HCT116 (cell line): ENCODE results near the gene ABL1. TPM values are rescaled to one million over a fixed set of nuclear protein-coding genes. Genes with fewer than 3 reads are reported as not detected.

ENCODE experiments used
- ATAC-seq: fragments of 200-7000 bp; cut with Tn5 transposase; 2 replicates; pipeline ENCODE4 v1.9.1; 2020; ENCODE audit warnings: mild to moderate bottlenecking, moderate library complexity
- BruUV-seq: library from RNA; stranded (reverse); fragments of 400-500 nt; replicated peaks from 2 replicates; lab custom pipeline; 2021; lab: Mats Ljungman, UMichigan
- CTCF ChIA-PET: fragments of 300-600 bp; sonication (Branson Sonifier 250); formaldehyde crosslinking; loops from one replicate; lab custom pipeline; 2021; ENCODE audit warnings: antibody characterized with exemption; lab: Charles Lee
- POLR2A ChIA-PET: fragments of 300-600, 350-600 bp; sonication (Branson Sonifier 250); formaldehyde crosslinking; loops from one replicate; lab custom pipeline; 2021; ENCODE audit warnings: antibody characterized with exemption; lab: Charles Lee
- RAD21 ChIA-PET, 2 experiments: fragments of 300-600 bp; sonication (Branson Sonifier 250); formaldehyde crosslinking; loops; one replicate each; lab custom pipeline; 2023; ENCODE audit warnings: low total read pairs in 2 of 2; ENCODE audit not compliant: uncharacterized antibody in 2 of 2, unreplicated experiment in 2 of 2, low non-redundant PET in 1 of 2; lab: Charles Lee
- DNase-seq: peaks from one replicate; pipeline ENCODE4 v3.0.0-alpha.2; 2010; ENCODE audit warnings: low read depth, low spot score
- H2AFZ ChIP-seq: fragments of 200-600 bp; shearing (Covaris generic), sonication (generic); 2 replicates; pipeline ENCODE4 v1.6.1; 2017; ENCODE audit warnings: low read depth, mixed run types, mixed read lengths, antibody characterized with exemption, low read length; ENCODE audit not compliant: poor library complexity, severe bottlenecking
- H3K27ac ChIP-seq: 2 replicates; pipeline ENCODE4 v1.5.1; 2012; ENCODE audit warnings: low read depth, low read length
- H3K27me3 ChIP-seq: fragments of 200-600 bp; sonication (generic); 2 replicates; pipeline ENCODE4 v1.6.1; 2016; ENCODE audit warnings: mixed run types, low read length, mixed read lengths; ENCODE audit not compliant: insufficient read depth
- H3K36me3 ChIP-seq, 2 experiments: fragments of 200-500 bp in 1 of 2; fragments of 200-600 bp in 1 of 2; sonication (Bioruptor generic) in 1 of 2; sonication (generic) in 1 of 2; 2 replicates each; pipeline versions ENCODE4 v1.5.1 to v1.6.1; 2014 to 2016; ENCODE audit warnings: low read length in 2 of 2, inconsistent platforms in 1 of 2, mixed read lengths in 1 of 2, mixed run types in 1 of 2; ENCODE audit not compliant: insufficient read depth in 2 of 2, control insufficient read depth in 1 of 2
- H3K4me1 ChIP-seq, 2 experiments: fragments of 200-600 bp in 1 of 2; sonication (generic) in 1 of 2; 2 replicates each; pipeline versions ENCODE4 v1.5.1 to v1.6.1; 2012 to 2017; ENCODE audit warnings: low read length in 2 of 2, inconsistent platforms in 1 of 2, mild to moderate bottlenecking in 1 of 2, mixed read lengths in 1 of 2, mixed run types in 1 of 2, moderate library complexity in 1 of 2; ENCODE audit not compliant: insufficient read depth in 2 of 2, control insufficient read depth in 1 of 2
- H3K4me2 ChIP-seq: fragments of 200-600 bp; sonication (generic); 2 replicates; pipeline ENCODE4 v1.6.1; 2017; ENCODE audit warnings: mixed run types, low read length, mixed read lengths
- H3K4me3 ChIP-seq, 2 experiments: fragments of 200-600 bp in 1 of 2; sonication (generic) in 1 of 2; replicated peaks in 1 of 2; 2 replicates each; pipeline ENCODE4 v1.5.1; 2011 to 2016; ENCODE audit warnings: low read length in 2 of 2, control low read depth in 1 of 2, low read depth in 1 of 2, mild to moderate bottlenecking in 1 of 2, mixed read lengths in 1 of 2, mixed run types in 1 of 2
- H3K79me2 ChIP-seq: fragments of 200-600 bp; sonication (generic); 2 replicates; pipeline ENCODE4 v1.6.1; 2017; ENCODE audit warnings: mild to moderate bottlenecking, mixed run types, low read length, moderate library complexity, mixed read lengths; ENCODE audit not compliant: insufficient read depth
- H3K9ac ChIP-seq: fragments of 200-600 bp; sonication (generic); 2 replicates; pipeline ENCODE4 v1.6.1; 2016; ENCODE audit warnings: low read length, mixed read lengths
- H3K9me2 ChIP-seq: fragments of 200-600 bp; sonication (generic), shearing (Covaris generic); 2 replicates; pipeline ENCODE4 v1.6.1; 2017; ENCODE audit warnings: mixed run types, mild to moderate bottlenecking, moderate library complexity; ENCODE audit not compliant: insufficient read depth
- H3K9me3 ChIP-seq, 2 experiments: fragments of 200-500 bp in 1 of 2; fragments of 200-600 bp in 1 of 2; sonication (Bioruptor generic) in 1 of 2; sonication (generic) in 1 of 2; 2 replicates each; pipeline ENCODE4 v1.6.1; 2014 to 2017; ENCODE audit warnings: low read length in 2 of 2, mixed read lengths in 2 of 2, inconsistent platforms in 1 of 2, low read depth in 1 of 2, mild to moderate bottlenecking in 1 of 2, mixed run types in 1 of 2, moderate library complexity in 1 of 2; ENCODE audit not compliant: control insufficient read depth in 1 of 2, insufficient read depth in 1 of 2
- H4K20me1 ChIP-seq: fragments of 200-600 bp; sonication (generic), shearing (Covaris generic); 2 replicates; pipeline ENCODE4 v1.6.1; 2017; ENCODE audit warnings: mixed run types, mild to moderate bottlenecking, moderate library complexity; ENCODE audit not compliant: insufficient read depth
- ELF1 ChIP-seq: IDR thresholded peaks from 2 replicates; pipeline ENCODE4 v1.6.1; 2012; ENCODE audit warnings: low read depth, borderline replicate concordance
- FOSL1 ChIP-seq: IDR thresholded peaks from 2 replicates; pipeline ENCODE4 v1.6.1; 2012; ENCODE audit warnings: low read depth
- POLR2AphosphoS5 ChIP-seq: IDR thresholded peaks from 2 replicates; pipeline ENCODE4 v1.6.1; 2011; ENCODE audit warnings: mild to moderate bottlenecking, low read depth, low read length, moderate library complexity
- RAD21 ChIP-seq: IDR thresholded peaks from 2 replicates; pipeline ENCODE4 v1.6.1; 2012; ENCODE audit warnings: low read depth, mild to moderate bottlenecking
- SRF ChIP-seq: IDR thresholded peaks from 2 replicates; pipeline ENCODE4 v1.6.1; 2012; ENCODE audit warnings: low read depth
- TCF7L2 ChIP-seq: IDR thresholded peaks from 2 replicates; pipeline ENCODE4 v1.7.0; 2011; ENCODE audit warnings: borderline replicate concordance, inconsistent platforms; ENCODE audit not compliant: insufficient read depth, insufficient read length; ENCODE audit errors: extremely low read depth
- ZFX ChIP-seq: fragments of 450-650 bp; IDR thresholded peaks from 2 replicates; pipeline ENCODE4 v1.6.1; 2017
- intact Hi-C: fragments of 100-400 bp; cut with micrococcal nuclease; formaldehyde crosslinking; loops from 2 replicates; pipeline ENCODE4 v1.10.0; 2022
- total RNA-seq: library from RNA; stranded (reverse); gene quantifications from one replicate; pipeline ENCODE4 v1.2.1, GENCODE V29; 2021; ENCODE audit not compliant: unreplicated experiment
- TF ChIP-seq, protein P1 (sequence below): IDR thresholded peaks from 2 replicates; pipeline ENCODE4 v1.6.1; 2011; ENCODE audit warnings: mild to moderate bottlenecking, low read length, moderate library complexity; ENCODE audit not compliant: insufficient replicate concordance; ENCODE audit errors: extremely low read depth

ABL1 gene
- total RNA-seq, 1 experiment from 2014 or later, result 54.7 TPM

DNA sequence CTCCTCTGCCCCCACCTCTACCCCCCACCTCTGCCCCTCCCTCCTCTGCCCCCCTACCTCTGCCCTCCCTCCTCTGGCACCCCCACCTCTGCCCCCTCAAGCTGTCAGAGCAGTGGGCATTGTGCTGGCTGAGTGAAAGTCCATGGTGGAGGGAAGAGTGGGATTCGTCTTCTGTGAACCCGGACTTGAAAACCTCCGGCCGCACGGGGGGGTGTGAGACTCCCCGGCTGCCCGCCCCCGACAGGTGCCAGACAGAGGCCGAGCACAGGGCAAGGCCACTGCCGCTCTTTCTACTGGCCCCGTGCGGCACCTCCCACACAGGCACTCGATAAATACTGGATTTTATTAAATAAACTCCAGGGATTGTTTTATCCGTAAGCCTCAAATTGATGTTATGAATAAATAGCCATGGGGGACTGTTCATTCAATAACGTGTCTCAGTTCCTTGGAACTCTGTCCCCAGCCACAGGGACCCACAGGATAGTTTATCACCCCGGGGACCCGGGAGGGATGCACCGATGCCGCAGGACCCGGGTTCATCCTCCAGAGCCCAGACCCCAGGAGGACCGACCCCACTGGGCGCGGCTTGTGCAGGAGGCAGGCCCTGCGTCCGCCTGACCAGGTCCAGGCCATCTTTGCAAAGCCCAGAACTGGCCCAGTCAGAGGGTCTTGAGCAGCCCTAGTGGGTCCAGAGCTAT lies 64.1 kb downstream of the ABL1 start (continued):
- no peak for TF ChIP-seq ELF1
- TF ChIP-seq TCF7L2, result no peak
- TF ChIP-seq POLR2AphosphoS5, result no peak
- TF ChIP-seq, protein P1, sequence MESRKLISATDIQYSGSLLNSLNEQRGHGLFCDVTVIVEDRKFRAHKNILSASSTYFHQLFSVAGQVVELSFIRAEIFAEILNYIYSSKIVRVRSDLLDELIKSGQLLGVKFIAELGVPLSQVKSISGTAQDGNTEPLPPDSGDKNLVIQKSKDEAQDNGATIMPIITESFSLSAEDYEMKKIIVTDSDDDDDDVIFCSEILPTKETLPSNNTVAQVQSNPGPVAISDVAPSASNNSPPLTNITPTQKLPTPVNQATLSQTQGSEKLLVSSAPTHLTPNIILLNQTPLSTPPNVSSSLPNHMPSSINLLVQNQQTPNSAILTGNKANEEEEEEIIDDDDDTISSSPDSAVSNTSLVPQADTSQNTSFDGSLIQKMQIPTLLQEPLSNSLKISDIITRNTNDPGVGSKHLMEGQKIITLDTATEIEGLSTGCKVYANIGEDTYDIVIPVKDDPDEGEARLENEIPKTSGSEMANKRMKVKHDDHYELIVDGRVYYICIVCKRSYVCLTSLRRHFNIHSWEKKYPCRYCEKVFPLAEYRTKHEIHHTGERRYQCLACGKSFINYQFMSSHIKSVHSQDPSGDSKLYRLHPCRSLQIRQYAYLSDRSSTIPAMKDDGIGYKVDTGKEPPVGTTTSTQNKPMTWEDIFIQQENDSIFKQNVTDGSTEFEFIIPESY, result no peak
- TF ChIP-seq FOSL1, result no peak
- no peak for TF ChIP-seq ZFX

DNA sequence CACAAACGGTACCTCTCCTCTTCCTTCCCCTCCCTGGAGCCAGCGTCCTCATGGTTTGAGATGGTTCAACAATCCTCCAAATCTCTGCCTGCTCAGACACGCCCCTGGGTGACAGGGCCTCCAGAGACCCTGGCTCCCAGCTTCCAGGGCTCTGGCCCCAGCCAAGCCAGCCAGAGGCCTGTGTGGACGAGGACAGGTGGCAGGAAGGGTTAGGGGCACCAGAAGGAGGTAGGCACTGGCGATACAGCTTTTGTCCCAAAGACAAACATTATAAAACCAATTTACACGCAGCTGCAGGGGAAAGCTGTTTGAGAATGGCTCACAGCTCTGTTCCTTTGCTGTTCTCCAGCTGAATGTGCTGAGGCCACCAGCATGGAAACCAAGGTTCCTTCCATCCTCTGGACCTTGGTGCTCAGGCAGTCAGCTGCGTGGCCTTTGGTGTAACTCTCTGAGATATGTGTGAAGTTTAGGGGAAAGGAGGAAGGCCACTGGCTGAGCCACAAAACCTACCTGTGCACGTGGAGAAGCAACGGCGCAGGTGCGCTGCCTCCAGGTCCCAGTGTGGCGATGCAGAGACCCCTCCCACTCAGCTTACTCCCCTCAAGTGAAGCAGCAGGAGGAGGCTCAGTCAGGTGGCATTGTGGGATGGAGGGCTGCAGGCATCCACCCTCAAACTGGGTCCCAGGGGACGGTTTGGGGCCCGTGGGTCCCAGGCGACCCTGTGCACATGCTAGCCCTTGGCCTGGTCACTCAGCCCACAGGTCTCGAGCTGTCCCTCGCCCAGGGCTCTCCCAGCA lies 65.8 kb downstream of the ABL1 start:
- POLR2A ChIA-PET, result no interaction called here
- Histone ChIP-seq H3K79me2 (no peaks in the 10 kb centered on the region), H3K9ac (no peak overlapping the region), H3K27me3 (no peaks in the 10 kb centered on the region), H3K27ac (no peak overlapping the region), H3K4me1 (no peaks in the 10 kb centered on the region), H3K4me3 (no peak overlapping the region), H4K20me1 (no peaks in the 10 kb centered on the region), H3K9me2 (no peaks in the 10 kb centered on the region), H3K36me3 (no peaks in the 10 kb centered on the region), H2AFZ (no peak overlapping the region), H3K9me3 (no peaks in the 10 kb centered on the region), H3K4me2 (no peak overlapping the region)
- CTCF ChIA-PET, result interaction anchor here (1.0 to 1.3 kb wide), 3 partner anchors 40 to 146 kb away, joined by 3 to 4 read pairs (median 3); no protein-coding TSS in a partner anchor
- intact Hi-C loops, result no loop called here
- ATAC-seq (no peak), DNase-seq (no peak)
- RAD21 ChIA-PET, result interaction anchor here in 1 of 2 experiments (0.8 kb wide), 1 partner anchor 145 kb away, joined by 3 read pairs; no protein-coding TSS in a partner anchor
- no peak for TF ChIP-seq ZFX
- TF ChIP-seq SRF, result no peak
- no peak for TF ChIP-seq RAD21
- no TSS peak for BruUV-seq
